Astrocyte (in vitro differentiated cells and primary cell): ENCODE measurements around the gene LTC4S. TPM values are rescaled to one million over a fixed set of nuclear protein-coding genes. Genes with fewer than 3 reads are reported as not detected.

Source experiments
- DNase-seq: peaks from one replicate; pipeline ENCODE4 v3.0.0-alpha.2; 2010; ENCODE audit warnings: low read depth
- FAIRE-seq: peaks from 2 replicates; lab custom pipeline; 2011; peaks lifted over from hg19 to GRCh38; lab: Jason Lieb, UNC
- H2AFZ ChIP-seq: 2 replicates; pipeline ENCODE4 v1.6.0; 2012; ENCODE audit warnings: low read depth, low read length, inconsistent platforms
- H3K27ac ChIP-seq: 2 replicates; pipeline ENCODE4 v1.5.1; 2011; ENCODE audit warnings: low read depth, low read length, inconsistent platforms
- H3K27me3 ChIP-seq: 2 replicates; pipeline ENCODE4 v1.6.0; 2011; ENCODE audit warnings: low read length, inconsistent platforms; ENCODE audit not compliant: insufficient read depth
- H3K36me3 ChIP-seq: 2 replicates; pipeline ENCODE4 v1.5.1; 2011; ENCODE audit warnings: low read length, inconsistent platforms; ENCODE audit not compliant: insufficient read depth
- H3K4me1 ChIP-seq: 2 replicates; pipeline ENCODE4 v1.5.1; 2011; ENCODE audit warnings: low read length, inconsistent platforms; ENCODE audit not compliant: insufficient read depth
- H3K4me2 ChIP-seq: 2 replicates; pipeline ENCODE4 v1.6.0; 2012; ENCODE audit warnings: low read length, inconsistent platforms
- H3K4me3 ChIP-seq: 2 replicates; pipeline ENCODE4 v1.5.1; 2011; ENCODE audit warnings: low read depth, mild to moderate bottlenecking, low read length, inconsistent platforms; ENCODE audit not compliant: insufficient read depth
- H3K79me2 ChIP-seq: 2 replicates; pipeline ENCODE4 v1.6.0; 2012; ENCODE audit warnings: mild to moderate bottlenecking, low read length, inconsistent platforms; ENCODE audit not compliant: insufficient read depth
- H3K9ac ChIP-seq: 2 replicates; pipeline ENCODE4 v1.6.0; 2012; ENCODE audit warnings: mild to moderate bottlenecking, low read length, inconsistent platforms
- H3K9me3 ChIP-seq: 2 replicates; pipeline ENCODE4 v1.5.1; 2012; ENCODE audit warnings: low read depth, mild to moderate bottlenecking, low read length, inconsistent platforms; ENCODE audit not compliant: insufficient read depth
- H4K20me1 ChIP-seq: 2 replicates; pipeline ENCODE4 v1.6.0; 2012; ENCODE audit warnings: low read length, inconsistent platforms; ENCODE audit not compliant: insufficient read depth
- H3K27ac Mint-ChIP-seq: one replicate; pipeline ENCODE4 v1.8.0; 2021; ENCODE audit warnings: mild to moderate bottlenecking, mixed read lengths; ENCODE audit not compliant: unreplicated experiment
- H3K27me3 Mint-ChIP-seq: one replicate; pipeline ENCODE4 v1.8.0; 2021; ENCODE audit warnings: low read depth, mixed read lengths; ENCODE audit not compliant: unreplicated experiment
- H3K36me3 Mint-ChIP-seq: one replicate; pipeline ENCODE4 v1.8.0; 2021; ENCODE audit warnings: low read depth, mixed read lengths; ENCODE audit not compliant: unreplicated experiment
- H3K4me1 Mint-ChIP-seq: one replicate; pipeline ENCODE4 v1.8.0; 2021; ENCODE audit warnings: low read depth, mixed read lengths; ENCODE audit not compliant: unreplicated experiment
- H3K4me3 Mint-ChIP-seq: one replicate; pipeline ENCODE4 v1.8.0; 2021; ENCODE audit warnings: mild to moderate bottlenecking, moderate library complexity, mixed read lengths; ENCODE audit not compliant: unreplicated experiment
- H3K9me3 Mint-ChIP-seq: one replicate; pipeline ENCODE4 v1.8.0; 2021; ENCODE audit warnings: mild to moderate bottlenecking, mixed read lengths; ENCODE audit not compliant: unreplicated experiment
- CTCF ChIP-seq: IDR thresholded peaks from 2 replicates; pipeline ENCODE4 v1.5.1; 2011; ENCODE audit warnings: low read depth, mild to moderate bottlenecking, inconsistent platforms, low read length, moderate library complexity; ENCODE audit not compliant: insufficient read depth
- EZH2 ChIP-seq: IDR thresholded peaks from 2 replicates; pipeline ENCODE4 v1.6.1; 2012; ENCODE audit warnings: mild to moderate bottlenecking, low read length, inconsistent platforms; ENCODE audit not compliant: insufficient read depth
- total RNA-seq: library from RNA; stranded (reverse); gene quantifications from 2 replicates; pipeline ENCODE4 v1.2.1, GENCODE V29; 2021

The LTC4S gene
- total RNA-seq, 1 donor from 2014 or later = 1.3 TPM

DNA sequence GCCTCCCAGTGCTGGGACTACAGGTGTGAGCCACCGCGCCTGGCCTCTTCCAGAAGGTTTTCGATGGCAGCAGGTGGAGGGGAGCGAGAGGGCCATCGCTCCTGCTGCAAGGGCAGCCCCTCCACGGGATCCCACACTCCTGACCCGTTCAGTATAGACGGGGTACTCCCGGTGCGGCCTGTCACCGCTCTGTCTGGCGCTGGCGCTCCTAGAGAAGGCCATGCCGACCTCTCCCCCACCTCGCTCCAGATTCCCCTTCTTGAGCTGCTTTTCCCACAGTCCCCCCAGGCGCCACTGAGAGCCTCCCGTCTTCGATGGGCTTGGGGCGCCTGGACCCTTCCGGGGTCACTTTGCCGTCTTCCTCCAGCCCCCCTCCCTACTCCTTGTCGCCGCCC lies 22.6 kb downstream of the LTC4S start:
- H3K9me3 Mint-ChIP-seq = no peaks in the 10 kb centered on the region
- H3K27me3 Mint-ChIP-seq = no peaks in the 10 kb centered on the region
- Histone ChIP-seq H3K27me3 (no peaks in the 10 kb centered on the region), H3K4me3 (no peak overlapping the region), H3K9me3 (no peaks in the 10 kb centered on the region), H3K27ac (no peak overlapping the region), H3K4me2 (peak overlapping the region; percentile 80), H3K79me2 (peaks cover 16% of the 10 kb centered on the region), H3K36me3 (no peaks in the 10 kb centered on the region), H3K9ac (peak overlapping the region; percentile 62), H3K4me1 (peaks cover 33% of the 10 kb centered on the region), H2AFZ (peak overlapping the region; percentile 40), H4K20me1 (peaks cover 7% of the 10 kb centered on the region)
- peaks cover 5% of the 10 kb centered on the region for H3K4me1 Mint-ChIP-seq
- no peak overlapping the region for H3K27ac Mint-ChIP-seq
- no peak for TF ChIP-seq CTCF
- no peak for TF ChIP-seq EZH2
- H3K4me3 Mint-ChIP-seq = no peak overlapping the region
- FAIRE-seq (no peak), DNase-seq (no peak)
- H3K36me3 Mint-ChIP-seq = peaks cover 14% of the 10 kb centered on the region

DNA sequence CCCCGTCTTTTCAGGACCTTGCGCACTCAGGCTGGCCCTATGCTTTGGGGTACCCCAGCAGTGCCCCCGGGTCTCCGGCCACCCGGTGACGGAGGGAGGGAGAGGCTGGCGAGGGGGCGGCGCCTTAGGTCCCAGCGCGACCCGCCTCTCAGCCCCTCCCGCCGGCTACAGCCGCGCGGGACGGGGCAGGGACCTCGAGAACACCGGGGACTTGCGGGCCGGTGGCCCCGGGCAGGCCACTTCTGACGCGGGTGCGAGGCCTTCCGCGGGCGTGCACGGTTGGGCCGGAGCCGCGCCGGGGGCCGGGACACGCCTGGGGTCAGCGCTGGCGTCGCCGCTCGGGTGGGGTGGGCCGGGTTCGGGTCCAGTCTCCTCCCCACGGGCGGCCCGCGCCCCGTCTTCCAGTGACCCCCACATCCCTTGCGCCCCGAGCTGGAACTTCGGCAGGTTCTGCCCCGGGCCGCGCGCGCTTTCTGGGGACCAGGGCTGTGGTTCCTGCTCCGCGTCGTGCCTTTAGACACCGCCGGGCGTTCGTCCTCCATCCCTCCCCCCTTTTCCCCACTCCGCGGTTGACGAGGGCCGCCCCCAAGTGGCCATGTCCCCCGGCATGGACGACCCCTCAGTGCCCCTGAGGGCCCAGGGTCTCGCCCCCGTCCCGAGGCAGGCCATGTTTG lies 23.1 kb downstream of the LTC4S start:
- H3K27me3 Mint-ChIP-seq = no peaks in the 10 kb centered on the region
- H3K9me3 Mint-ChIP-seq = no peaks in the 10 kb centered on the region
- no peak for TF ChIP-seq CTCF
- TF ChIP-seq EZH2 = no peak
- no peaks in the 10 kb centered on the region for H3K9me3 ChIP-seq
- H3K4me3 Mint-ChIP-seq = no peak overlapping the region
- H3K27me3 ChIP-seq = no peaks in the 10 kb centered on the region
- H3K36me3 Mint-ChIP-seq = peaks cover 14% of the 10 kb centered on the region
- no peak overlapping the region for H3K27ac ChIP-seq
- H3K4me3 ChIP-seq = peak overlapping the region; percentile 17
- FAIRE-seq (no peak), DNase-seq (no peak)
- H3K27ac Mint-ChIP-seq = no peak overlapping the region
- peak overlapping the region; percentile 40 for H2AFZ ChIP-seq
- H3K9ac ChIP-seq = peak overlapping the region; percentile 62
- peaks cover 5% of the 10 kb centered on the region for H3K4me1 Mint-ChIP-seq
- H3K4me1 ChIP-seq = peaks cover 33% of the 10 kb centered on the region
- peaks cover 12% of the 10 kb centered on the region for H4K20me1 ChIP-seq
- H3K4me2 ChIP-seq = peak overlapping the region; percentile 80
- H3K79me2 ChIP-seq = peaks cover 21% of the 10 kb centered on the region
- H3K36me3 ChIP-seq = no peaks in the 10 kb centered on the region

DNA sequence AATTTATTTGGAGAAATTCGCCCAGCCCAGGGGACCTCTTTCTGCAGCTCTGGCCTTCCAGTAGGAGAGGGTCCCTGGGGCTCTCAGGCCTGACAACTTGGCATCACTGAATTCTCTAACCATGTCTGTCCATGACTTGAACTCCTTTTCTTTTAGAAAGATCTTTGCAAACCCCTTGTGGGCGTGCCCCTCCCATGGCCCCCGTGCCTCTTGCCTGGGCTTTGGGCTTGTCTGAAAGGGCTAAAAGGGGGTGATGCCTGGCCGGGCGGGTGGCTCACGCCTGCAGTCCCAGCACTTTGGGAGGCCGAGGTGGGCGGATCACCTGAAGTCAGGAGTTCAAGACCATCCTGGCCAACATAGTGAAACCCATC lies 23.7 kb downstream of the LTC4S start:
- TF ChIP-seq CTCF (no peak), EZH2 (no peak)
- Histone ChIP-seq H3K9me3 (no peaks in the 10 kb centered on the region), H3K27ac (no peak overlapping the region), H3K27me3 (no peaks in the 10 kb centered on the region), H3K36me3 (no peaks in the 10 kb centered on the region), H3K9ac (peak overlapping the region; percentile 62), H3K79me2 (peaks cover 26% of the 10 kb centered on the region), H3K4me2 (peak overlapping the region; percentile 80), H3K4me3 (peak overlapping the region; percentile 17), H3K4me1 (peaks cover 38% of the 10 kb centered on the region), H2AFZ (peak overlapping the region; percentile 40), H4K20me1 (peaks cover 17% of the 10 kb centered on the region)
- no peak overlapping the region for H3K4me3 Mint-ChIP-seq
- H3K9me3 Mint-ChIP-seq = no peaks in the 10 kb centered on the region
- peaks cover 10% of the 10 kb centered on the region for H3K4me1 Mint-ChIP-seq
- FAIRE-seq (no peak), DNase-seq (no peak)
- no peak overlapping the region for H3K27ac Mint-ChIP-seq
- no peaks in the 10 kb centered on the region for H3K27me3 Mint-ChIP-seq
- peaks cover 14% of the 10 kb centered on the region for H3K36me3 Mint-ChIP-seq
